Stimulated activated CD4-positive, alpha-beta T cell treated with anti-CD3 and anti-CD28 coated beads, Interleukin-12 subunit alpha, Interleukin-12 subunit beta, amount 100 ng/mL, for 24 hours (primary cell): ENCODE measurements around the gene MBLAC1.

Experiments
- DNase-seq, 2 experiments: peaks; one replicate each; pipeline ENCODE4 v3.0.0-alpha.2; 2020; ENCODE audit warnings: low read depth in 2 of 2

The MBLAC1 gene

DNA sequence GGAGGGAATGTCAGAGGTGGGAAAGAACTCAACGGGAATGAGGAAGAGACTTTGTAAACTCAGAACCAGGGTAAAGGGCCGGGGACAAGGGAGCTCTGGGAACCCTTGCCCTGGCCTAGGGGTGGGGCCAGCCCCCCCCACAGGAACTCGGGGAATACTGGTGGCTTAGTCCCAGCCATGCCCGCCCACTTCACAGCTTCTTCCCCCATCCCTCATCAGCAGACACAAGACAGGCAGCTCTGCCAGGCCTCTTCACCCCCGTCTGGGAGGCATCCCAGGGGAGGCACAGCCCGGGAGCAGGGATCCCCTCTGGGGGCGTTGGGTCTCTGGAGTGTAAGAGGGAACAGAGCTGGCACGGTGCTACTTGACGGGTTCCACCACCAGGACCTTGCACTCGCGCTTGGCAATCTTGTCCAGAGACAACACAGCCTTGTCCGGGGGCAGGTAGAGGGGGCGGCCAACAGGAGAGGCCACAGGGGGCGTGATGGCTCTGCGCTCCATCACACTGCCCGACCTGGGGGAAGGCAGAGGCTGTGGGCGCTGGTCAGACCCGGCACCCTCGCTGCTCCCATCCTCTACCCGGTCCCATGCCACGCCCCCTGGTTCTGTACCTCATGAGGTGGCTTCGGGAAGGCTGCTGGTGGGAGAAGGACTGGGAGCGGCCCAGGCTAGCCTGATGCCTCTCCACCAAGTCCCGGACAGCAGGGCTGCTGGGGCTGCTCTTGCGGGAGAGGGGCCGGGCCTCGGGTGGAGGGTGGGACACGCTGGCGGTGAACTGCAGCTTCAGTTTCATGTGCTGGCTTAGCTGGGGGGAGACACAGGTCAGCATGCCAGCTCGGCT lies 28.1 kb downstream of the MBLAC1 start:
- DNase-seq, result no peak

- DNase-seq, result no peak
These were observed 29.0 kb downstream of the MBLAC1 start for GRCh38 chr7:100155553-100156317.

GRCh38 chr7:100156331-100157068 lies 29.7 kb downstream of the MBLAC1 start:
- DNase-seq, result no peak

DNA sequence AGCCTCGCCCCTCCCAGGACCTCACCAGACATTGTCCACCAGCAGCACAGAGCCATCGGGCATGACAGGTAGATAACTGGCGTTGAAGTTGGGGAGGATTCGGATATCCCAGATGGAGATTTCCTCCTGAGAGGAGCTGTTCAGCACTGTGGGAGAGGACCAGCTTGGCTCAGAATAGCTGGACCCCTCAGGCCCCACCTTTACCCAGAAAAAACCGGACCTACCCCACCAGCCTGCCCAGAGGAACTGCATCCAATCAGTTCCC lies 30.2 kb downstream of the MBLAC1 start:
- no peak for DNase-seq

- no peak for DNase-seq
These were observed 30.8 kb downstream of the MBLAC1 start for GRCh38 chr7:100157334-100158228.

DNA sequence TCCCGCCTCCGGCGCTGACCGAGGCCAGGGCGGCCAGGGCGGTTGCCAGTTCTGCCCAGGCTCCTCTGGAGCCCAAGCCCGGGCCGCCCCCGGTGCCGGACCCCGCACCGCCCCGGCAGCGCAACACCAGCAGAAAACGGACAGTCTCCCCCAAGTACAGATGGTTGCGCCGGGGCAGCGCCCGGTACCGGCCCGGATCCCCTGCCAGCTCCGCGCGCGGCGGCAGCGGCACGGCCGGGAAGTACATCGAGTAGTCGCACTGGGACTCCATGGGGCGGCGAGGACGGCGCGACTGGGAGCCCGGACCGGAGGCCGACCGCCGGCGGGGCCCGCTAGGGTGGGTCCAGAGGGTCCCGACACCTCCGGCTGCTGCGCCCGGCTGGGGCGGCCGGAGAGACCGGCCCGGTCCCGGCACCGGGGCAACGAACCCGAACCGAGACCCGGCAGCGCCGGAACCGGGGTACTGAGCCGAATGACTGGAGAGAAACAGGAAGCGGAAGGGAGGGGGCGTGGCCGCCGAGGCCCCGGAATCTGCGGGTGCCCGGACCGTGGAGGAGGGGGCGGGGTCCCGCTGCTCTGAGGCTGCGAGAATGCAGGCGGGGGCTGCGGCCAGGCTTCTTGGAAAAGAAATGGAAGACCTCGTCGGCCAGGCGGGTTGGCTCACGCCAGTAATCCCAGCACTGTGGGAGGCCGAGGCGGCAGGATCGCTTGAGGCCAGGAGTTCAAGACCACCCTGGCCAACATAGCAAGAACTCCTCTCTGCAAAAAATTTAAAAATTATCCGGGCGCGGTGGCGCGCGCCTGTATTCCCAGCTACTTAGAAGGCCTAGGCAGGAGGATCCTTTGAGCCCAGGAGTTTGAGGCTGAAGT lies 31.7 kb downstream of the MBLAC1 start, which contains the start of gene TRAPPC14:
TSS of gene TRAPPC14 (minus strand) at position 495 of the 870 bp plus-strand sequence. CDS start at position 271, 224 bp downstream.
- DNase-seq, result peak; percentile 84 to 95

DNA sequence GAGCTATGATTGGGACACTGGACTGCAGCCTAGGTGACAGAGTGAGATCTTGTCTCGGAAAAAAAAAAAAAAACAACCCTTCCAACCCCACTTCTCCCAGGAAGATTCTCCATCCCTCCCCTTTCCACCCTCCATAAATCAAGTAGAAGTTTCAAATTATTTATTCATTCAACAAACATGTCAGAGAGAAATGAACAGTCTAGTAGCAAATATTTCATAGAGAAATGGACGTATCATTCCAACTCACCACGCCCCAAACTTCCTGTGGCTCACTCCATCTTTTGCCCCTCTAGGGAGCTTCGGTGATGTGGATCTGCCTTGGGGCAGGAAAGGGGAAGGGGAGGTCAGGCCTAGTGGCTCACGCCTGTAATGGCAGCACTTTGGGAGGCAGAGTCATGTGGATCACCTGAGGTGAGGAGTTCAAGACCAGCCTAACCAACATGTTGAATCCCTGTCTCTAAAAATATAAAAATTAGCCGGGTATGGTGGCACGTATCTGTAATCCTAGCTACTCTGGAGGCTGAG lies 32.4 kb downstream of the MBLAC1 start:
- DNase-seq, result no peak

DNA sequence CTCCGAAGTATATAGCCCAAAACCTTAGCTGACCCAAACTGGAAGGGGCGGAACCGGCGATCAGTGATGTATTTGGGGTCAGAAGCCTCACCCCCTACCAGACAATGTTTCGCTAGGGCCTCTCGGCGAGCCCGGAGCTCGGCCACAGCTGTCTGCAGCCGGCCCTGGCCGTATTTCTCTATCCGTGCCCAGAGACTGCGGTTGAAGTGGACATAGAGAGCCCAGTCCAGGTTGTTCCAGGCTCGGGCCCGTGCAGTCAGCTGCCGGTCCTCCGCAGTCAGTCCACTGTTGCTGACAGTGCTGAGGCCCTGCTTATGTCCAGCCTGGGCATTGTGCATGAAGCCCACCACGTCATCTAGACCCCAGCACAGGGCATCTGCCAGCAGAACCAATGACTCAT lies 33.3 kb downstream of the MBLAC1 start:
- no peak for DNase-seq

- DNase-seq, result no peak
These were observed 36.3 kb downstream of the MBLAC1 start for GRCh38 chr7:100163006-100163531.

DNA sequence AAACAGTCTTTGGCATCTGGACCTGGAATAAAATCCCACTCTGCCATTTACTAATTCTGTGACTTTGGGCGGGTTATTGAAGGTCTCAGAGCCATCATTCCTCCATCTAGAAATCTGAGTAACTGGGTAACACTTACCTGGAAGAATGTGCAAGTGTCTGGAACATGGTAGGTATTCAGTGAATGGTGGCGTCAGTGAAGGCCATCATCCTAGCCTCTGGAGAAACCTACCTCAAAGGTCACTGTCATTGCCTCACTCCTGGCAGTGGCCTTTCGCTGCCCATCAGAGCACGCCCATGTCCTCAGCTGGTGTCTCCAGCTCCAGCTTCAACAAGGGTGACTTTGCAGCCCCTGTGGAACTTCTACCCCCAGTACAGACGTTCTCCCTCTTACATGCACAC lies 37.1 kb downstream of the MBLAC1 start:
- no peak for DNase-seq

GRCh38 chr7:100166317-100166940 lies 39.7 kb downstream of the MBLAC1 start:
- no peak for DNase-seq

GRCh38 chr7:100166970-100167911 lies 40.5 kb downstream of the MBLAC1 start:
- DNase-seq, result no peak

- DNase-seq, result no peak
These were observed 41.2 kb downstream of the MBLAC1 start for GRCh38 chr7:100167912-100168323.

- no peak for DNase-seq
These were observed 42.5 kb downstream of the MBLAC1 start for GRCh38 chr7:100169147-100169850.

- DNase-seq, result no peak
These were observed 43.5 kb downstream of the MBLAC1 start for GRCh38 chr7:100170101-100170897.

DNA sequence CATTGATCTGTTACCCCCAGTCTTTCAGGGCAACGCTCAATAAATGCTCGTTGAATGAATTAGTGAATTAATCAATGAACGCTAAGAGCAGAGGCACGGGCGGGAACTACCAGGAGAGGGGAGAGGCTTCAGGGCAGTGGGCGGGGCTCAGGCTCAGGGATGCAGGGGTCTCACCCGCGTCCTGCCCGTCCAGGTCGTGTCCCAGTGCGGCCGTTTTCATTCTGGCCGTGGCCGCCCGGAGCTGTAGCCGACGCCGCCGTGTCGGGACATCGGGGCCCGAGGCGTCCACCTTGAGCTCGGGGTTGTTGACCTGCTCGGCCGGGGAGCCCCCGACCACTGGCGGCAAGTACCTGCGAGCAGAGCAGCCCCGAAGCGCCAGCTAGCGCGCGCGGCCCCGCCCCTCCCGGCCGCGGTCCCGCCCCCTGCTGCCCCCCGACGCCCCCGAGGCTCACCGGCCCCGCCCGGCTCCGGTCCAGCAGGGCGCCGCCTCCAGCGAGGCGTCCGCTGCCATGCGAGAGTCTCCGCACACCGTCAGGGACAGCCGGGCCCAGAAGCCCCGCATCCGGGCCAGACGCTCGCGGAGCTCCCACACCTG lies 44.4 kb downstream of the MBLAC1 start:
- DNase-seq, result no peak
